Midbrain (tissue), 1 donor: Measurements from ENCODE around the gene CAPRIN1.

ENCODE experiments used
- DNase-seq: peaks from one replicate; lab custom pipeline; 2025; lab: John Stamatoyannopoulos, UW

The CAPRIN1 gene

GRCh38 chr11:34051349-34052035, at the start of gene CAPRIN1:
Gene CAPRIN1, plus strand, starts transcription at chr11:34051731. Its CDS starts 690 bp downstream, at chr11:34052421.
- peak; percentile 83 for DNase-seq

GRCh38 chr11:34002420-34002819, 49.1 kb upstream of the CAPRIN1 start:
- DNase-seq, result no peak

GRCh38 chr11:34004236-34004635, 47.3 kb upstream of the CAPRIN1 start:
- DNase-seq, result no peak

GRCh38 chr11:34006876-34007275, 44.7 kb upstream of the CAPRIN1 start:
- DNase-seq, result no peak

- DNase-seq, result no peak
Measured at GRCh38 chr11:34012734-34013133, 38.8 kb upstream of the CAPRIN1 start.

GRCh38 chr11:34013898-34014571, 37.5 kb upstream of the CAPRIN1 start:
- DNase-seq, result no peak

GRCh38 chr11:34021977-34022735, 29.4 kb upstream of the CAPRIN1 start:
- no peak for DNase-seq

- no peak for DNase-seq
Measured at GRCh38 chr11:34026432-34026831, 25.1 kb upstream of the CAPRIN1 start.

GRCh38 chr11:34027516-34028408, 23.8 kb upstream of the CAPRIN1 start:
- DNase-seq, result no peak

- DNase-seq, result peak; percentile 43
Measured at GRCh38 chr11:34028425-34028824, 23.1 kb upstream of the CAPRIN1 start.

GRCh38 chr11:34029176-34029575, 22.4 kb upstream of the CAPRIN1 start:
- DNase-seq, result no peak

GRCh38 chr11:34030382-34030781, 21.1 kb upstream of the CAPRIN1 start:
- no peak for DNase-seq

GRCh38 chr11:34033399-34033798, 18.1 kb upstream of the CAPRIN1 start:
- DNase-seq, result no peak

- no peak for DNase-seq
Measured at GRCh38 chr11:34034053-34034452, 17.5 kb upstream of the CAPRIN1 start.

- DNase-seq, result no peak
Measured at GRCh38 chr11:34036456-34036855, 15.1 kb upstream of the CAPRIN1 start.

- no peak for DNase-seq
Measured at GRCh38 chr11:34037016-34037415, 14.5 kb upstream of the CAPRIN1 start.

- DNase-seq, result no peak
Measured at GRCh38 chr11:34040571-34040970, 11.0 kb upstream of the CAPRIN1 start.

- no peak for DNase-seq
Measured at GRCh38 chr11:34044664-34045485, 6.7 kb upstream of the CAPRIN1 start.

GRCh38 chr11:34049028-34049427, 2.5 kb upstream of the CAPRIN1 start:
- no peak for DNase-seq

- peak; percentile 76 for DNase-seq
Measured at GRCh38 chr11:34050581-34051348, 766 bp upstream of the CAPRIN1 start.
